Hypothalamus (tissue), 51 donors: ENCODE data around the gene DMRTB1.
A peak's percentile ranks its signal among the peaks of the same experiment; 100 is the strongest.

ENCODE experiments used
- DNase-seq, 51 donors: peaks; one replicate each; lab custom pipeline; 2025; lab: John Stamatoyannopoulos, UW

Gene DMRTB1

DNA sequence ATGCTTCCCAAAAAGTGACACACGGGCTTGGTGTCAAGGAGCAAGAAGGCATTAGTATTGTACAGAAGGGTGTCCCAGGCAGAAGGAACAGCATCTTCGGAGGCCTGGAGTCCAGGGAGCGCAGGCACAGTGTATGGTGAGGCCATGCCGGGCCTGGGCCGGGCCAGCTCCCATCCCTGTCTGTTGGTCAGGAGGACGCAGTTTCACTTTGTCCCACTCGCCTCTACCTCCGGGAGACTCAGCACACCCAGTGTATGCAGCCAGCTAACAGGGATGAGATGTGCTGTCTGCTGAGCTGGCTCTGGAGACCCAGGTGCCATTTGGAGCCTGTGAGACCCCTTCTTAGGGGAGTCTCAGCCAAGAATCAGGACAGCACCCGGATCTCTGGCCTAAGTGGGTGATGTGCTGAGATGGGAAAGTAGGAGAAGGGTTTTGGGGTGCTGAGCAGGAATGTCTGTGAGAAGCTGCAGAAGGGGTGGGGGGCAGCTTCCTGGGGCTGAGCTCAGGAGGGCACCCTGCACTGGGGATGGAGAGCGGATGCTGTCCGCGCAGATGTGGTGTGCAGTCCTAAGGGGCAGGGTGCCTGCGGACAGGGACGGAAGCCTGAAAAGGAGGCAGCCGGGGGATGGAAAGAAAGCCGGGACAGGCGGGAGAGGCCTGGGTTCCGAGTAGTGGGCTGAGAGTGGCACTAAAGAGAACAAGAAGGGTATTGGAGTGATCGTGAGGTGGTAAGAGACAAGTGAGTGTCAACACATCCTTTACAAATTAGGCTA, 25.7 kb downstream of the DMRTB1 start:
- no peak for DNase-seq

DNA sequence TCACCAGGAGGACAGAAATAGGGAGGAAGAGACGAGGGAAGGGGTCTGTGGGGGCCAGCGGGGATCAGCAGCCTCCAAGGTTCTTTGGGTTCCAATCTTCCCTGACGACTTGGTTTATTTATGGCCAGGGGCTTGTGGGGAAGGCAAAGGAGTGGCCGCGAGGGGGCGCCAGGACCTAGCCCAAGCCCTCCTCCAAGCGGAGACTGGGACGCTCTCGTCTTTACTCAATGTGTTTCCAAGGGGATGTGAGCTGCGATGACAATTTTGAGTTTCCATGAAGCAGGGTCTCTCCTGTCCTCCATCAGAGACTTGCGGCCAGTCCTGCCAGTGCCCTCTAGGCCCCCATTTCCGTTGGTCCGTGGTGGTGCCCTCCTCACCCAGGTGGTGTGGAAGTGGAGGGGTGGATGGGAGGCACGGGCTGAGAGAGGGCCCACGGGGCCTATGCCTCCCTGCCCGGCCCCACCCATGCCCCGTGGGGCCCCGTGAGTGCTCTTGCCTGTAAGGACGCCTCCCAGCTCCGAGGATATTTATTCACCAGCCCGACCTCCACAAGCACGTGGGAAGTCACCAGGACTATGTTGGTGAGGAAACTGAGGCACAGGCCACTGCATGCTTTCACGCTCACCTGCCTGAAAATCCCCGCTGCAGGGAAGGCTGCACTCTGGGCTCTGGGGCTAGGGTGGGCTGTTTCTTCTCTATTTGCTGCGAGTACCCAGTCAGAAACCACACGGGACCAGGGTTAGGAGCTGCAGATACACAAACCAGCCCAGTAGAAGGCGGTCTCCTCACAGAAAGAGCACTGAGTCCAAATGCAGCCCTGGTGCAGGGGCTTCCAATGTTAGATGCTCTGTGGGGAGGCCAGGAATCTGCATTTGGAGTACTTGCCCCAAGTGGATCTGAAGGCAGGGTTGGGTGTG, 26.5 kb downstream of the DMRTB1 start:
- DNase-seq, result peak in 47 of 51 donors; percentile 3 to 82 (median 43)

GRCh38 chr1:53486395-53487026, 27.3 kb downstream of the DMRTB1 start:
- no peak for DNase-seq

DNA sequence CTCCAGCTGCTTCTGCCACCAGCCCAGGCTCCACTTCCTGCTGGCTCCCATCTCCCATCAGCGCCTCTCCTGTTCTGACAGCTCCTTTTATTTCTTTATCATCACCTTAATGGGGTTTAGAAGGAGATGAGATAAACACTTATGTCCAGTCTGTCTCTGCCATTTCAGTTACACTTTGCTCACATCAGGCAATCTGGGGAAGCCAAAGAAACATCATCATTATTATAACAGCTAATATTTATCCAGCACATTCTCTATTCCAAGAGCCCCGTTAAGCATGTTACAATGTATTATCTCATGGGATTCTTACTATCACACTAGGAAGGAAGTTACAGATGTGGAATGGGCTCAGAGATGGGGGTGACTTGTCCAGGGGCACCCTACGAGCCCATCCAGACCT, 31.2 kb downstream of the DMRTB1 start:
- no peak for DNase-seq

DNA sequence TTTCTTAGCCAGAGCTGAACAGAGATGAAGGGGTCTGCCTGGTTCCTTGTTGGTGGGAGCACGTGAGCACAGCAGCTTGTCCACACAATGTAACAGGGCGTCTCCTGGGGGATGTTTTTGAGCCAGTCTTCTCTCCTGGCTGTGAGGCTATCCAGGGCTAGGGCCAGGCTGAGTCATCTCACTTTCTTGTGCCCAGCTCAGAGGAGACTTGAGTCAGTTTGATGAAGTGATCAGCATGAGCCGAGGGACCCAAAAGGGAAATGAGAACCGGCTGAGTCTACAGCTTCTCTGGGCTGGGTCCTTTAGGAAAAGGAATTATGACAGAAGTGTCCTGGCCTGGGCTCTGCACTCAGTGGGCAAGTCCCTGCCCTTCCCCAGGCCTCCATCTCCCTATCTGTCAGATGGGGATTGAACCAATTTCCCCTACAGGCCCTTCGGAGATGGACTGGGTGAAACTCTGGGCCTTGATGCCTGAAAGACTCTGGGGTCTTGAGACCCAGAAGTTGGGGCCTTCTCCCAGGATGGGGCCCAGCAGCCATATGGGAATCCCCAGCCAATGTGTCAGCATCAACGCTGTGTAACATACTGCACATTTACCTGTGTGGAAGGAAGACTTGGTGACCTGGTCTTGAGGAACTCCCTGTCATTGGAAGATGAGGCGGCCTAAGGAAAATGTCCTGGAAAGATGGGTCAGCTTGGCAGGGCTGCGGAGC, 36.6 kb downstream of the DMRTB1 start:
- DNase-seq, result no peak

DNA sequence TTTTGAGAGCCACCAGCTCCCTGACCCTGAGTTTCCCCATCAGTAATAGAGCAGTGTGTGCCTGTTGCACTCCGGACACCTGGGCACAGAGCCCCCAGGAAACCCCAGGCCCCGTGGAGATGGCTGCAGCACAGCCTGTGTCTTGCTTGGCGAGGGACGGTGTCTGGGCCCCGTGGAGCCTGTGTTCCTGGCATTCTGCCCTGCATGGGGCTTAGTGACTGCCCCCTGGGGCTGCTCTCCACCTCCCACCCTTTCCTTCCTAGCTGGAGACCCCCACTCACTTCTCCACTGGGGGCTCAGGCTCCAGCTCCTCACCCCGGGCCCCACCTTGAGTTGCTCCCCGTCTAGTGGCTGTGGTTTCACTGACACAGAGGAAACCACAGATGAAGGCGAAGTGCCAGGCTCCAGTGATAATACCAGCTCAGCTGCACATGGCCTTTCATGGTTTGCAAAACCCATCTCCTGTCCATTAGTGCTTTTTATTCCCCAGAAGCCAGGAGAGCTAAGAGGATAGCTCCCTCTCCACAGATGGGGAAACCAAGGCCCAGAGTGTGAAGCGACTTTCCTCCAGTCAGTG, 39.4 kb downstream of the DMRTB1 start:
- no peak for DNase-seq

GRCh38 chr1:53499257-53500203, 40.3 kb downstream of the DMRTB1 start:
- DNase-seq, result no peak

- DNase-seq, result no peak
Measured at GRCh38 chr1:53500204-53501064, 41.2 kb downstream of the DMRTB1 start.

DNA sequence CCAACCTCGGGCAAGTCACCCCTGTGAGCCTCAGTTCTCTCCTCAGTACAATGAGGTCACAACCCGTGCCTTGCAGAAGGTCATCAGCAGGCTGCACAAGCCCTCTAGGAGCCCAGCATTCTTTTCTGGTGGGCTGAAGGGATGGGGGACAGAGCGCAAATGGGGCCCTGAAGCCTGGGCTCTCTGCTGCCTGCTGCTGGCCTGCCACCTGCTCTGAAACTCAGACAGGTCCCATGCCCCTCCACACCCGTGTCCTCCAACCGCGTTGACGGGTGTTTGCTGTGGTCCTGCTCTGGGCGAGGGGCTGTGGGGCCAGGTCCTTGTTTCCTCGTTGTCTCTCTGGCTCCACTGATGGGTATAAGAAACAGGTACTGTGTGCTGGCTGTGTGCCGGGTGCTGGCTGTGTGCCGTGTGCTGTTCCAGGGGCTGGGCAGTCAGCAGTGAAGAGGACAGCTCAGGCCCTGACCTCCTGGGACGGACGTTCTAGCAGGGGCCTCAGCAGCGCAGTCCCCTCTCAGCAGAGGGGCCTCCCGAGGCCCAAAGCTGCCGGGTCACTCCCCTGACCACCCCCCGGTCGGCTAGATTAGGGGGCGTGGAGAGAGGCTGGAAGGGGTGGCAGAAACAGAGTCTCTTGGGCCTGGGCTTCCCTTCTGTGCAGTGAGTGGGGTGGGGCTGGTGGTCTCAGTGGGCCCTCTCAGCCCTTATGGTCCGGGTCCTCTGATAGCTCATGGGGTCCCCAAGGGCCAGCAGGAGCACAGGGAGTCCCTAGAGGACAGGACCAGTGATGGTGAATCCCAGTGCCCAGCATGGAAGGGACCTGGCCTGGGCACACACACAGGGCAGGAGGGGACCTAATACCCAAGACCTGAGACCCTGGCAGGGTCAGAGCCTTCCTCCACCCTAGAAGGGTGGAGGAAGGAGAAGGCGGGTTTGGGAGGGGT, 42.1 kb downstream of the DMRTB1 start:
- no peak for DNase-seq

DNA sequence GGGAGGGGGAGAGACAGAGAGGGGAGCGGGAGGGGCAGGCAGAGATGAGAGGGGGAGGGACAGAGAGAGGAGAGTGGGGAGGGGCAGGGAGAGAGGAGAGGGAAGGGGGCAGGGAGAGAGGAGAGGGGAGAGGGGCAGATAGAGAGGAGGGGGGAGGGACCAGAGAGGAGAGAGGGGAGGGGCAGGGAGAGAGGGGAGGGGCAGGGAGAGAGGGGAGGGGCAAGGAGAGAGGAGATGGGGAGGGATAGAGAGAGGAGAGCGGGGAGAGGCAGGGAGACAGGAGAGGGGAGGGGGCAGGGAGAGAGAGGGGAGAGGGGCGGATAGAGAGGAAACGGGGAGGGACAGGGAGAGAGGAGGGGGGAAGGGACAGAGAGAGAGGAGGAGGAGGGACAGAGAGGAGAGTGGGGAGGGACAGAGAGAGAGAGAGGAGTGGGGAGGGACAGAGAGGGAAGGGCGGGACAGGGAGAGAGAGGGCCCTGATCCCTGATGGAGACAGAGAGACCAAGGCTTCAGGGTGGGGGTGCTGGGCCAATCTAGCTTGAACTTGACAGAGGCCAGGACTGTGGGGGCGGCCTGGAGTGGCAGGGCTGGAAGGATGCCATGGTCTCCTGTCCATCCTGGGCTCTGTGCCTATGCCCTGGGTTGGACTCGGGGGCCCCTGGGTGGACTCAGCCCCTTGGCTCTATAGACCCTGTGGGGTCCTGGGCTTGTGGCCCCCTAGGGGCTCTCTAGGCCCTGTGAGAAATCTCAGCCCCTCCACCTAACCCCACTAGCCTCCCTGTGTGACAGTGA, 43.6 kb downstream of the DMRTB1 start:
- DNase-seq, result no peak

DNA sequence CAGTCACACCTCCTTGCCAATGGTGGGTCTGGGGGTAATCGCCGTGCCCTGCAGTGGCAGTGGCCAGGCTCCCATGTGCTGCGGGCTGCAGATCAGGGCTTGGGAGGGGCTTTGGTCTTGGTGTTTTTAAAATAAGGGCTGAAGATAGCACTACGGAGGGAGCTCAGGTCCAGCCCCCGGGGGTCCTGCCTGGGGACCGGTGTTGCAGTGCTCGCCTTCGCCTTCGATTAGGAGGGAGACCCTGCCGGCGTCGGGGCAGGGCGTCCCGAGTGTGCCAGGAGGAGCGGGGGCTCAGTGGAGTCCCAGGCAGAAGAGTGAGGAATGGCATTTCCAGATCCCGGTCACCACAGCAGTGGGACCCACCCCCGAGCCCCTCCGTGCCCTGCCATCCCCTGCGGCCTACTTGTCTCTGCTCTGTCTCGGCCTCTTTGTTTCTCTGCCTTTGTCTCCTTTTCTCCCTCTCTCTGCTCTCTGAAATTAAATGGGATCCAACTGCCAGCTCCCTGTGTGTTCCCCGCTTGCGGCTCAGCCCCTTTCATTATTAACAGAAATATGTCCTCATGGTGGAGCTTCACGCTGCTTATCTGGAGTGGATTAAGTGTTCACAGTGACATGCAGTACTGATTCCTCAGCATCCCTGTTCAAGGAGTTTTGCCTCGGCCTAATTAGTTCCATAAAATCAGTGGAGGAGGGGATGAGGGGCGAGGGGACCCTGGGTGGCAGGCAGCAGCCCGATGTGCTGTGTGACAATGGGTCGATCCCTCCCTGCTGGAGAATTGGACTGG, 44.4 kb downstream of the DMRTB1 start:
- DNase-seq, result no peak

GRCh38 chr1:53504901-53505300, 45.7 kb downstream of the DMRTB1 start:
- DNase-seq, result no peak

DNA sequence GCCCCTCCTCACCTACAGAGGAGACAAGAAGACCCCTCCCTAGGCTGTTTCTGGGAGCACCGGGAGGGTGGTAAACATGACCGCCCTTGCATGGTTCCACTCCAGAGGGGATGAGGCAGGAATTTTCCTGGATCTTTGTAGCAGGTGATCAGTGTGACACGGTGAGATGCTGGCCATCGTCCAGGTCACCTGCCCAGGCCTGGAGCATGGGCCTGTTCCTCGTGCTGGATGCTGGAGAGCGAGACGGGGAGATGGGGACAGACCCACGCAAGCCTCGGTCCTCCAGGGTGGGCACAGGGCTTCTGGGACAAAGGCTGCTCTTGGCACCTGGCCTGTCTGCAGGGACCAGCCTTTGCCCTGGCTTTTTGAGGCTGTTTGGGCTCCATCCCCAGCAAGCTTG, 46.2 kb downstream of the DMRTB1 start:
- DNase-seq, result no peak

GRCh38 chr1:53505891-53506290, 46.7 kb downstream of the DMRTB1 start:
- DNase-seq, result no peak

GRCh38 chr1:53506355-53507050, 47.3 kb downstream of the DMRTB1 start:
- DNase-seq, result no peak
